CD4-positive, alpha-beta T cell treated with Interferon alpha-2 for 1 hour (primary cell): ENCODE results near the gene C1orf226.
"Not testable (repeated sequence)": the region's sequence is repeated elsewhere in the genome, so short reads cannot be mapped to it uniquely, and the experiment has no call there.

ENCODE experiments used
- DNase-seq, 2 donors: peaks; one replicate each; pipeline ENCODE4 v3.0.0-alpha.2; 2020 to 2022

C1orf226 gene

GRCh38 chr1:162412002-162412401 lies 30.5 kb downstream of the C1orf226 start, which contains the start of gene SH2D1B:
Gene SH2D1B (minus strand): TSS chr1:162412136. CDS start chr1:162412016, 120 bp downstream.
- peak; percentile 8 to 14 for DNase-seq

DNA sequence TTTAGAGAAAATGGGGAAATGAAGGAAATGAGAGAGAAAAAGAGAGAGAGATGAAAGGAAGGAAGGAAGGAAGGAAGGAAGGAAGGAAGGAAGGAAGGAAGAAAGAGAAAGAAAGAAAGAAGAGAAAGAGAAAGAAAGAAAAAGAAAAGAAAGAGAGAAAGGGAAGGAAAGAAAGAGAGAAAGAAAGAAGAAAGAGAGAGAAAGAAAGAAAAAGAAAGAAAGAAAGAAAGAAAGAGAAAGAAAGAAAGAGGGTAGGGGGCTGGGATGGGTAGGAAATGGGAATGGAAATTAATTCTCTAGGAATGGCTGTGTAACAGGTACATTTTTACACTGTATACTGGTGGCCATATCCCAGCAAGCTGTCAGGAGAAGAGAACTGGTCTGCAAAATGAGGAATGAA lies 34.7 kb downstream of the C1orf226 start:
- DNase-seq, result no peak

GRCh38 chr1:162416909-162417308 lies 35.4 kb downstream of the C1orf226 start:
- DNase-seq, result no peak

DNA sequence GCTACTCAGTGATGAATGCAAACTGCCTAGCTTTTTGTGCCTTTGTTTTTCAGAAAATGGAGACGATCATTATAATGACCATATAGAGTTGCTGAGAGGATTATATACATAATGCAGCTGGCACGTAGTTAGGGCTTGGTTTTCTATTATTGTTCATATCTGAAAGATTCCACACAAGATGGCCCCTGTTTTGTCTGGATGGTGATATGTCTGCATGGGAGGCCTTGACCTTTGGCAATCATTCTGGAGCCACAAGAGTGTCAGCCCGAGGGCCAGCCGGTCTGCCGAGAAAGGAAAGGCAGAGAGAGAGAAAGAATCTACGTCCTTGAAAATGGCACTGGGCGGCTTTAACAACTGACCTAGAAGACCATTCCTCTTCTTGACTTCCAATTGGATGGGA lies 36.1 kb downstream of the C1orf226 start:
- no peak for DNase-seq

- not testable (repeated sequence) for DNase-seq
Observed at GRCh38 chr1:162418584-162418983, 37.1 kb downstream of the C1orf226 start.

- not testable (repeated sequence) for DNase-seq
Observed at GRCh38 chr1:162419450-162419931, 38.0 kb downstream of the C1orf226 start.

DNA sequence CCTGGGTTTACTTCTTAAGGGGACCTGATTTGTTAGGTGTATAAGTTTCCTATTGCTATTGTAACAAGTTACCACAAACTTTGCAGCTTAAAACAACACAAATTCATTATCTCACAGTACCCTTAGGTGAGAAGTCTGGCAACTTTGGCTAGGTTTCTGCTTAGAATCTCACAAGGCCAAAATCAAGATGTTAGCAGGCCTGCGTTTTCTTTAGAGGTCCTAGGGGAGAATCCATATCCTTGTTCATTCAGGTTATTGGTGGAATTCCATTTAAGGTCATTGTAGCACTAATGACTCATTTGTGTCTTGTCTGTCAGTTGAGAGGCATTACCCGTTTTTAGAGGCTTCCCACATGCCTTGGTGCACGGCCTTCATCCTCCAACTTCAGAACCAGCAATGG lies 38.6 kb downstream of the C1orf226 start:
- no peak for DNase-seq

DNA sequence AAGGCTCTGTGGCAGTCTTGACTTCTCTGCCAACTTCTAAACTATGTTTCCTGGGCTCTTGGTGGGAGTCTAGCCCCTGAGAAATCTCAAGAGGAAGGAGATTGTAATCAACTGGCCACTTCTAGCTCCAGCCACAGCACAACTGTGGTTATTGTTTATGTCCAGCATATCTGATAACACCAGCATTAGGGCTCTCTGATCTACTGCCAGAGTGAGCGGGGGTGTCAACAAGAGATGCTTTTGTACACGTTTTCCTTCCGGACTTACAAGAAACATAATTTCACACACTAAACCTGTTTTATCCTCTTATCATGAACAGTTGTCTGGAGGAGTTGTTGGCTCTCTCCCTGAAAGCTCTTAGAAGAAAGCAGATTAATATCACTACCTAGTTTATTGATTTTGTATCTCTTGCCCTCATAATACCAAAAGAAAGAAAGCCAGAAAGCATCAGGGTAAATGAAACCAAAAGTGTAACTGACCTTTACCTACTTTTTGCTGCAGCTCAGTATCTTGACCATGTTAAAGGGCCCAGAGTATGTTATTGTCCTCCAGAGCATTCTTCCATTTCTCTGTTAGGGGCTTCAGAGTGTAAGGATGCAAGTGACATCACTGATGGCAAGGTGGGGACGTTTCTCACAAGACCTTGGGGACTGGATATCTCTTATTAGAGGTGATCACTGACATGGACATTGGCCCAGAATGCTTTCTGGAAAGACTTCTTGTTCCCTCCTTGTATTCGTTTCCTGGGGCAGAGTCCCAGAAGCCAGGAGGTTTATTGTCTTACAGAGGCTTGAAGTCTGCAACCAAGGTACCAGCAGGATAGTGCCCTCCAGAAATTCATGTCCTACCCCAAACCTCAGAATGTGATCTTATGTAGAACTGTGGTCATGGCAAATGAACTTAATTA lies 40.0 kb downstream of the C1orf226 start:
- DNase-seq, result no peak

DNA sequence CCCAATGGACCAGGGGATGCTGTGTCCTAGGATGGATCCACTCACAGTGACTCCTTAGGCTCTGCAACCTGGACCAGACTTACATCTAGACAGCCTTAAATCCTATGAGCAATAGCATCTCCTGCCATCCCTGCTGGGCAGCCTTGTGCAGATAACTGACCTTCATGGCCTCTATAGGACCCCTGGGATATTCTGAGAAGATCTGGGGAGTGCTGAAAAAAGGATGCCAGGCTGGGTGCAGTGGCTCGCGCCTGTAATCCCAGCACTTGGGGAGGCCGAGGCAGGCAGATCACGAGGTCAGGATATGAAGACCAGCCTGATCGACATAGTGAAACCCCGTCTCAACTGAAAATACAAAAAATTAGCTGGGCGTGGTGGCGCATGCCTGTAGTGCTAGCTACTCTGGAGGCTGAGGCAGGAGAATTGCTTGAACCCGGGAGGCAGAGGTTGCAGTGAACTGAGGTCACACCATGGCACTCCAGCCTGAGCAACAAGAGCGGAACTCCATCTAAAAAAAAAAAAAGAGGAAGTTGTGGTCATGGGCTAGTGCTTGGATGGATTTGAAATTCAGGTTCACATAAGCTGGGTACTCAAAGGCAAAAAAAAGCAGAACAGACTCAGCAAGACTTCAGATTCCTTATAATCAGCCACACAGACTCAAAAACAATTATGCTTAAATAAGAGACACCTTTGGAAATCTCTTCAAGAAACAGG lies 41.3 kb downstream of the C1orf226 start:
- DNase-seq, result no peak

- DNase-seq, result no peak
Observed at GRCh38 chr1:162430583-162430982, 49.1 kb downstream of the C1orf226 start.

DNA sequence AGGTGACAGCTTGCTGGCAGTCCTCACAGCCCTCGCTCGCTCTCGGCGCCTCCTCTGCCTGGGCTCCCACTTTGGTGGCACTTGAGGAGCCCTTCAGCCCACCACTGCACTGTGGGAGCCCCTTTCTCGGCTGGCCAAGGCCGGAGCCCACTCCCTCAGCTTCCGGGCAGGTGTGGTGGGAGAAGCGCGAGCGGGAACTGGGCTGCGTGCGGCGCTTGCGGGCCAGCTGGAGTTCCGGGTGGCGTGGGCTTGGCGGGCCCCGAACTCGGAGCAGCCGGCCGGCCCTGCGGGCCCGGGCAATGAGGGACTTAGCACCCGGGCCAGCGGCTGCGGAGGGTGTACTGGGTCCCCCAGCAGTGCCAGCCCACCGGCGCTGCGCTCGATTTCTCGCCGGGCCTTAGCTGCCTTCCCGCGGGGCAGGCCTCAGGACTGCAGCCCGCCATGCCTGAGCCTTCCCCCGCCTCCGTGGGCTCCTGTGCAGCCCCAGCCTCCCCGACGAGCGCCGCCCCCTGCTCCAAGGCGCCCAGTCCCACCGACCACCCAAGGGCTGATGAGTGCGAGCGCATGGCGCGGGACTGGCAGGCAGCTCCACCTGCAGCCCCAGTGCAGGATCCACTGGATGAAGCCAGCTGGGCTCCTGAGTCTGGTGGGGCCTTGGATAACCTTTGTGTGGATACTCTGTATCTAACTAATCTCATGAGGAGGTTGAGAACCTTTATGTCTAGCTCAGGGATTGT lies 51.6 kb downstream of the C1orf226 start:
- DNase-seq, result not testable (repeated sequence)
